Mucosa of descending colon (tissue), 3 donors: ENCODE measurements around the gene SNRPE. TPM values are rescaled to one million over a fixed set of nuclear protein-coding genes. Genes with fewer than 3 reads are reported as not detected.

Source experiments
- ATAC-seq: fragments of 200-7000 bp; cut with Tn5 transposase; one replicate; pipeline ENCODE4 v1.9.1; 2020; ENCODE audit warnings: mild to moderate bottlenecking, moderate library complexity
- DNase-seq, 3 donors: peaks; one replicate each; pipeline ENCODE4 v3.0.0-alpha.2; 2020
- H3K36me3 ChIP-seq: fragments of 200-600 bp; one replicate; pipeline ENCODE4 v1.8.0; 2021; ENCODE audit warnings: low read depth, mild to moderate bottlenecking
- H3K4me1 ChIP-seq: fragments of 200-600 bp; one replicate; pipeline ENCODE4 v1.8.0; 2021; ENCODE audit warnings: low read depth, mild to moderate bottlenecking
- H3K4me3 ChIP-seq: fragments of 200-600 bp; one replicate; pipeline ENCODE4 v1.8.0; 2021; ENCODE audit warnings: mild to moderate bottlenecking
- H3K9me3 ChIP-seq: fragments of 200-600 bp; one replicate; pipeline ENCODE4 v1.8.0; 2021; ENCODE audit warnings: mild to moderate bottlenecking
- intact Hi-C, 2 donors: fragments of 100-400 bp; cut with DNase I in 1 of 2; cut with micrococcal nuclease in 1 of 2; formaldehyde crosslinking; loops; one replicate each; pipeline versions ENCODE4 v1.11.0 to v1.11.1; 2022; cut with DNase I, micrococcal nuclease
- total RNA-seq, 3 donors: library from RNA; stranded (reverse); fragmentation: NEBNext Ultra II Directional in 2 of 3; extraction: Animal tissue kit (Norgen Biotek cat#: 25700) in 2 of 3; gene quantifications; one replicate each; pipeline versions ENCODE4 v1.2.1 to v1.2.4, GENCODE V29; 2021 to 2023
- TF ChIP-seq, protein P1 (sequence below): fragments of 200-600 bp; IDR thresholded peaks from one replicate; pipeline ENCODE4 v1.8.0; 2022; ENCODE audit warnings: antibody characterized with exemption, mild to moderate bottlenecking
- donor health status: DM: no; HTN: no; CAD: no; lungs with moderate emphysema.
- donor health status: DM: no; HTN: no; CAD: no.
- donor health status: DM: no; HTN: yes; CAD: no.

The SNRPE gene
- total RNA-seq, 3 donors from 2014 or later: 53.2 to 91.1 (median 53.5) TPM

DNA sequence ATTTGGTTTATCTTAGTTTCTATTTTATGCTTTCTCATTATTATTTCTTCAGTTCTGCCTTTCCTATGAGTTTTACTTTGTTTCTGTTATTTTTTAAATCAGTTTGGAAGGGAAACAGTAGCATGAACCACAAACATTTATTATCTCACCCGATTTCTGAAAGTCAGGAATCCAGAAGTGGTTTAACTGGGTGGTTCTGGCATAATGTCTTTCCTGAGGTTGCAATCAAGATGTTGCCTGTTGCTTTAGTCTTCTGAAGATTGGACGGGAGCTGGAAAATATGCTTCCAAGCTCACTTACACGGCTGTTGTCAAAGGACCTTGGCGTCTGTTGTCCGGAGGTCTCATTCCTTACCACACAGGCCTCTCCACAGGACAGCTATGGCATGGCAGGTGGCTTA lies 50.4 kb downstream of the SNRPE start:
- Histone ChIP-seq H3K4me1 (no peaks in the 10 kb centered on the region), H3K9me3 (no peaks in the 10 kb centered on the region), H3K36me3 (no peaks in the 10 kb centered on the region), H3K4me3 (no peak overlapping the region)
- DNase-seq (no peak), ATAC-seq (no peak)
- intact Hi-C loops: no loop called here
- TF ChIP-seq, protein P1, sequence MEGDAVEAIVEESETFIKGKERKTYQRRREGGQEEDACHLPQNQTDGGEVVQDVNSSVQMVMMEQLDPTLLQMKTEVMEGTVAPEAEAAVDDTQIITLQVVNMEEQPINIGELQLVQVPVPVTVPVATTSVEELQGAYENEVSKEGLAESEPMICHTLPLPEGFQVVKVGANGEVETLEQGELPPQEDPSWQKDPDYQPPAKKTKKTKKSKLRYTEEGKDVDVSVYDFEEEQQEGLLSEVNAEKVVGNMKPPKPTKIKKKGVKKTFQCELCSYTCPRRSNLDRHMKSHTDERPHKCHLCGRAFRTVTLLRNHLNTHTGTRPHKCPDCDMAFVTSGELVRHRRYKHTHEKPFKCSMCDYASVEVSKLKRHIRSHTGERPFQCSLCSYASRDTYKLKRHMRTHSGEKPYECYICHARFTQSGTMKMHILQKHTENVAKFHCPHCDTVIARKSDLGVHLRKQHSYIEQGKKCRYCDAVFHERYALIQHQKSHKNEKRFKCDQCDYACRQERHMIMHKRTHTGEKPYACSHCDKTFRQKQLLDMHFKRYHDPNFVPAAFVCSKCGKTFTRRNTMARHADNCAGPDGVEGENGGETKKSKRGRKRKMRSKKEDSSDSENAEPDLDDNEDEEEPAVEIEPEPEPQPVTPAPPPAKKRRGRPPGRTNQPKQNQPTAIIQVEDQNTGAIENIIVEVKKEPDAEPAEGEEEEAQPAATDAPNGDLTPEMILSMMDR: no peak

DNA sequence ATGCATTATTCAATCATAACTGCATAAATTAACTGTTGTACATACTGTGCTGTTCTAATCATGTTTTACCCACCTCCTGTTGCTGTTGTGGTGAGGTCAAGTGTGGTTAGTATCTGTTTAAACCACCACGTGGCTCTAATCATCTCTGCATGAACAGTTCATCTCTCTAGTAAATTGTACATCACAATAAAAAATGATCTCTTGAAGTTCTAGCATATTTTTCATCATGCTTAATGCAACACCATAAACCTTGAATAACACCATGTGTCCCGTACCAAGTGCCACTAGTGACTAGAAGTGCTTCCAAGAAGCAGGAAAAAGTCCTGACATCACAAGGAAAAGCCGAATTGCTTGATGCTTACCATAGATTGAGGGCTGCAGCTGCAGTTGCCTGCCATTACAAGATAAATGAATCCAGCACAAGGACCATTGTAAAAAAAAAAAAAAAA lies 51.7 kb downstream of the SNRPE start:
- ATAC-seq (no peak), DNase-seq (no peak)
- Histone ChIP-seq H3K4me1 (no peaks in the 10 kb centered on the region), H3K4me3 (no peak overlapping the region), H3K9me3 (no peaks in the 10 kb centered on the region), H3K36me3 (no peaks in the 10 kb centered on the region)
- TF ChIP-seq, protein P1: no peak
- intact Hi-C loops: no loop called here

GRCh38 chr1:203914292-203914691 lies 52.9 kb downstream of the SNRPE start:
- DNase-seq (no peak), ATAC-seq (no peak)
- TF ChIP-seq, protein P1: no peak
- intact Hi-C loops: no loop called here
- Histone ChIP-seq H3K36me3 (no peaks in the 10 kb centered on the region), H3K4me1 (no peaks in the 10 kb centered on the region), H3K9me3 (no peaks in the 10 kb centered on the region), H3K4me3 (no peak overlapping the region)

- TF ChIP-seq, protein P1: no peak
- DNase-seq: no peak
- H3K36me3 ChIP-seq: no peaks in the 10 kb centered on the region
- intact Hi-C loops: no loop called here
- ATAC-seq: no peak
- no peaks in the 10 kb centered on the region for H3K9me3 ChIP-seq
- no peak overlapping the region for H3K4me3 ChIP-seq
- H3K4me1 ChIP-seq: no peaks in the 10 kb centered on the region
Observed at GRCh38 chr1:203915811-203916210, 54.4 kb downstream of the SNRPE start.

GRCh38 chr1:203916756-203917155 lies 55.4 kb downstream of the SNRPE start:
- TF ChIP-seq, protein P1: no peak
- H3K36me3 ChIP-seq: no peaks in the 10 kb centered on the region
- no peak for ATAC-seq
- H3K9me3 ChIP-seq: no peaks in the 10 kb centered on the region
- no peak for DNase-seq
- intact Hi-C loops: no loop called here
- no peaks in the 10 kb centered on the region for H3K4me1 ChIP-seq
- H3K4me3 ChIP-seq: no peak overlapping the region

Other genes starting within 250 kb of the SNRPE start
- 100 to 1,000 TPM in 1 of 3 donors, 10 to 100 TPM in 2; 20.2 to 372 (median 31.0) TPM for gene ATP2B4, start 234.8 kb upstream of the SNRPE start, total RNA-seq
- 1 to 10 TPM; 1.1 to 2.6 (median 1.5) TPM for gene LAX1, start 96.4 kb upstream of the SNRPE start, total RNA-seq
- 10 to 100 TPM; 23.9 to 33.7 (median 27.2) TPM for gene ZBED6, start 66.0 kb upstream of the SNRPE start, total RNA-seq
- gene ZC3H11A, start 66.0 kb upstream of the SNRPE start, total RNA-seq: 10 to 100 TPM; 60.6 to 91.9 (median 61.4) TPM
- 10 to 100 TPM; 39.8 to 69.2 (median 40.7) TPM for gene SOX13, start 211.5 kb downstream of the SNRPE start, total RNA-seq